ENCODE results near the gene OR52B6. TPM values are rescaled to one million over a fixed set of nuclear protein-coding genes. Genes with fewer than 3 reads are reported as not detected.

OR52B6 gene
- total RNA-seq, 1 experiment from 2014 or later = not detected

DNA sequence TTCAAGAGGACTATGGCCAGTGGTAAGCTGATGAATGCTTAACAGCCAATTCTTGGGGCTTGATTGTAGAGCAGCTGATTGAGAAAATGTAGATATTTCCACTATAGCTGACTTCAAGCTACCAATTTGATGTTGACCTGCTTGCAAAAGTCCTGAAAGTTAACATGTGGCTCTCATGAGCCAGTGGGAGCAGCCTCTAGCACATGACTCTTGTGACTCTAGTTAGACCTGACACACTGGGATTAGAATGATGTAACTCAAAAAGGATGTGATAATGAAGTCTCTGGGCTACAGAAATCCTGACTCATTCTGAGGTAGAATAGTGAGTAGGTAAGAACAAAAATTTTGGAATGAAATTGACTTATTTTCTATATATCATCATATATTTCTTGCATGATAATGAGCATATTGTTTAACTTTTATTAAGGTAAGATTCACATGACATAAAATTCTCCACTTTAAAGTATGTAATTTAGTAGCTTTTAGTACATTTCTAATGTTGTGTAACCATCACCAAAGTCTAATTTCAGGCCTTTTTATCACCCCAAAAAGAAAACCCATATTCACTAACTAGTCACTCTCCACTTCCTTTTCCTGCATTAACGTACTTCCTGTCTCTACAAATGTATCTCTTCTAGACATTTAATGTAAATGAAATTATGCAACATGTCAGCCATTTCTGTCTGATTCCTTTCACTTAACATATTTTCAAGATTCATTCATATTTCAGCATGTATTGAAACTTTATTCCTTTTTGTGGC is 16.2 kb upstream of the OR52B6 start:
- no peaks in the 10 kb centered on the region for H3K9me3 Mint-ChIP-seq (ENCODE audit: low read depth, unreplicated experiment)
- BruUV-seq (replicated peaks) = no TSS peak
- H3K36me3 Mint-ChIP-seq (ENCODE audit: insufficient read depth, unreplicated experiment) = no peaks in the 10 kb centered on the region
- CTCF ChIA-PET = no interaction called here
- no peak for TF ChIP-seq CTCF (IDR thresholded peaks at IDR 0.05; ENCODE audit: unreplicated experiment)
- H3K4me3 Mint-ChIP-seq (ENCODE audit: low read depth, unreplicated experiment) = no peak overlapping the region
- no peak for DNase-seq
- intact Hi-C loops (cut with micrococcal nuclease; ENCODE audit: unreplicated experiment) = no loop called here
- H3K27ac Mint-ChIP-seq (ENCODE audit: unreplicated experiment) = no peak overlapping the region
- no peaks in the 10 kb centered on the region for H3K27me3 Mint-ChIP-seq (ENCODE audit: unreplicated experiment)
- no peaks in the 10 kb centered on the region for H3K4me1 Mint-ChIP-seq (ENCODE audit: low read depth, unreplicated experiment)

- no peak for DNase-seq
- Mint-ChIP-seq H3K9me3 (ENCODE audit: low read depth, unreplicated experiment) (peaks cover 3% of the 10 kb centered on the region), H3K27me3 (ENCODE audit: unreplicated experiment) (no peaks in the 10 kb centered on the region), H3K4me1 (ENCODE audit: low read depth, unreplicated experiment) (no peaks in the 10 kb centered on the region), H3K36me3 (ENCODE audit: insufficient read depth, unreplicated experiment) (no peaks in the 10 kb centered on the region), H3K4me3 (ENCODE audit: low read depth, unreplicated experiment) (no peak overlapping the region), H3K27ac (ENCODE audit: unreplicated experiment) (no peak overlapping the region)
- TF ChIP-seq CTCF (IDR thresholded peaks at IDR 0.05; ENCODE audit: unreplicated experiment) = no peak
- no TSS peak for BruUV-seq (replicated peaks)
- intact Hi-C loops (cut with micrococcal nuclease; ENCODE audit: unreplicated experiment) = no loop called here
- CTCF ChIA-PET = no interaction called here
These were observed 6.0 kb upstream of the OR52B6 start for GRCh38 chr11:5574654-5575053.

DNA sequence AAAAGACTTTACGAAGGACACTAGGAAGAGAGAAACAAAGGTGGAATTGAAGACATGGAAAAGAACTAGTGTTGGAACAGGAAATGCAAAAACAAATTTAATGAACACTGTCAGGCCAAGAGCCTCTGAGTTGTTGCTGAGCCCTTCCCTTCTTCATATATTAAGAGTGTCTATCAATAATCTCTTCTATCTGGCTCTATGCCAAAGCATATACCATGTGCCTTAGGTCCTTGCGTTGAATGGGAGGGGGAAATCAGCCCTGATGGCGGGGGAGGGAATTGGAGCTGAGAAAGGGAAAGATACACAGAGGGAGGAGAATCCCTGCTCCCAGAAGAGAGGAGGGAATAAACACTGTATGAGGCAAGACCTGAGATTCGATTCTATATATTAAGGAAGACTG is 5.5 kb upstream of the OR52B6 start:
- H3K36me3 Mint-ChIP-seq (ENCODE audit: insufficient read depth, unreplicated experiment) = no peaks in the 10 kb centered on the region
- intact Hi-C loops (cut with micrococcal nuclease; ENCODE audit: unreplicated experiment) = no loop called here
- no peak overlapping the region for H3K4me3 Mint-ChIP-seq (ENCODE audit: low read depth, unreplicated experiment)
- no peaks in the 10 kb centered on the region for H3K4me1 Mint-ChIP-seq (ENCODE audit: low read depth, unreplicated experiment)
- CTCF ChIA-PET = no interaction called here
- peaks cover 3% of the 10 kb centered on the region for H3K9me3 Mint-ChIP-seq (ENCODE audit: low read depth, unreplicated experiment)
- H3K27ac Mint-ChIP-seq (ENCODE audit: unreplicated experiment) = no peak overlapping the region
- BruUV-seq (replicated peaks) = no TSS peak
- DNase-seq = no peak
- H3K27me3 Mint-ChIP-seq (ENCODE audit: unreplicated experiment) = no peaks in the 10 kb centered on the region
- TF ChIP-seq CTCF (IDR thresholded peaks at IDR 0.05; ENCODE audit: unreplicated experiment) = no peak

- H3K36me3 Mint-ChIP-seq (ENCODE audit: insufficient read depth, unreplicated experiment) = no peaks in the 10 kb centered on the region
- intact Hi-C loops (cut with micrococcal nuclease; ENCODE audit: unreplicated experiment) = no loop called here
- H3K27me3 Mint-ChIP-seq (ENCODE audit: unreplicated experiment) = no peaks in the 10 kb centered on the region
- H3K4me3 Mint-ChIP-seq (ENCODE audit: low read depth, unreplicated experiment) = no peak overlapping the region
- BruUV-seq (replicated peaks) = no TSS peak
- no peaks in the 10 kb centered on the region for H3K9me3 Mint-ChIP-seq (ENCODE audit: low read depth, unreplicated experiment)
- no peaks in the 10 kb centered on the region for H3K4me1 Mint-ChIP-seq (ENCODE audit: low read depth, unreplicated experiment)
- no peak for TF ChIP-seq CTCF (IDR thresholded peaks at IDR 0.05; ENCODE audit: unreplicated experiment)
- CTCF ChIA-PET = no interaction called here
- no peak for DNase-seq
- H3K27ac Mint-ChIP-seq (ENCODE audit: unreplicated experiment) = no peak overlapping the region
These were observed 3.6 kb upstream of the OR52B6 start for GRCh38 chr11:5577101-5577500.

Measured in Calu3 (cell line).